Activated CD8-positive, alpha-beta memory T cell treated with anti-CD3 and anti-CD28 coated beads, Interleukin-2, amount 10 ng/mL, durations not matched to agents 7 days and 5 days (primary cell): Measurements from ENCODE around the gene MYO9A. TPM values are rescaled to one million over a fixed set of nuclear protein-coding genes. Genes with fewer than 3 reads are reported as not detected.

Experiments used
- ATAC-seq: fragments of 150-1000 bp; cut with Tn5 transposase; one replicate; pipeline ENCODE4 v1.10.0; 2021; ENCODE audit warnings: moderate library complexity
- CTCF ChIA-PET: fragments of 350-600 bp; sonication (Branson Sonifier 250); formaldehyde crosslinking; loops from one replicate; lab custom pipeline; 2021; ENCODE audit warnings: antibody characterized with exemption; lab: Charles Lee
- DNase-seq: peaks from one replicate; pipeline ENCODE4 v3.0.0-alpha.2; 2020
- H3K27ac Mint-ChIP-seq: one replicate; pipeline ENCODE4 v1.8.0; 2021; ENCODE audit warnings: mild to moderate bottlenecking, mixed read lengths
- H3K27me3 Mint-ChIP-seq: one replicate; pipeline ENCODE4 v1.8.0; 2021; ENCODE audit warnings: mixed read lengths
- H3K36me3 Mint-ChIP-seq: one replicate; pipeline ENCODE4 v1.8.0; 2021; ENCODE audit warnings: mild to moderate bottlenecking, mixed read lengths
- H3K4me1 Mint-ChIP-seq: one replicate; pipeline ENCODE4 v1.8.0; 2021; ENCODE audit warnings: mixed read lengths
- H3K4me3 Mint-ChIP-seq: one replicate; pipeline ENCODE4 v1.8.0; 2021; ENCODE audit warnings: mild to moderate bottlenecking, moderate library complexity, mixed read lengths
- H3K9me3 Mint-ChIP-seq: one replicate; pipeline ENCODE4 v1.8.0; 2022; ENCODE audit warnings: low read depth, mixed read lengths
- total RNA-seq, 2 experiments: library from RNA; stranded (reverse); gene quantifications; one replicate each; pipeline ENCODE4 v1.2.3, GENCODE V29; 2021

MYO9A gene
- total RNA-seq, 2 experiments from 2014 or later, result 15.3 to 23.4 TPM

- Mint-ChIP-seq H3K4me1 (no peaks in the 10 kb centered on the region), H3K4me3 (no peak overlapping the region), H3K27me3 (no peaks in the 10 kb centered on the region), H3K9me3 (peaks cover 3% of the 10 kb centered on the region), H3K27ac (no peak overlapping the region), H3K36me3 (peaks cover 20% of the 10 kb centered on the region)
- CTCF ChIA-PET, result no interaction called here
- ATAC-seq, result no peak
- no peak for DNase-seq
Observed at GRCh38 chr15:71932689-71933088, 185.3 kb downstream of the MYO9A start.

GRCh38 chr15:71931261-71931660, 186.7 kb downstream of the MYO9A start:
- CTCF ChIA-PET, result no interaction called here
- H3K36me3 Mint-ChIP-seq, result peaks cover 20% of the 10 kb centered on the region

GRCh38 chr15:71925145-71925544, 192.8 kb downstream of the MYO9A start:
- CTCF ChIA-PET, result no interaction called here
- no peaks in the 10 kb centered on the region for H3K27me3 Mint-ChIP-seq
- no peaks in the 10 kb centered on the region for H3K4me1 Mint-ChIP-seq
- H3K27ac Mint-ChIP-seq, result no peak overlapping the region
- DNase-seq (no peak), ATAC-seq (no peak)
- no peak overlapping the region for H3K4me3 Mint-ChIP-seq
- peaks cover 1% of the 10 kb centered on the region for H3K36me3 Mint-ChIP-seq
- H3K9me3 Mint-ChIP-seq, result no peaks in the 10 kb centered on the region

More at GRCh38 chr15:71931261-71931660, 186.7 kb downstream of the MYO9A start:
- no peak overlapping the region for H3K4me3 Mint-ChIP-seq
- no peaks in the 10 kb centered on the region for H3K4me1 Mint-ChIP-seq
- H3K9me3 Mint-ChIP-seq, result peaks cover 3% of the 10 kb centered on the region
- no peak overlapping the region for H3K27ac Mint-ChIP-seq
- DNase-seq (no peak), ATAC-seq (no peak)
- no peaks in the 10 kb centered on the region for H3K27me3 Mint-ChIP-seq

- no peaks in the 10 kb centered on the region for H3K36me3 Mint-ChIP-seq
- no peak for DNase-seq
- H3K4me1 Mint-ChIP-seq, result no peaks in the 10 kb centered on the region
- no peak overlapping the region for H3K4me3 Mint-ChIP-seq
- H3K27me3 Mint-ChIP-seq, result no peaks in the 10 kb centered on the region
- H3K27ac Mint-ChIP-seq, result no peak overlapping the region
- CTCF ChIA-PET, result no interaction called here
- ATAC-seq, result no peak
- H3K9me3 Mint-ChIP-seq, result no peaks in the 10 kb centered on the region
Observed at GRCh38 chr15:71921191-71921590, 196.8 kb downstream of the MYO9A start.

- Mint-ChIP-seq H3K27ac (no peak overlapping the region), H3K36me3 (no peaks in the 10 kb centered on the region), H3K27me3 (no peaks in the 10 kb centered on the region), H3K4me3 (no peak overlapping the region), H3K9me3 (no peaks in the 10 kb centered on the region), H3K4me1 (no peaks in the 10 kb centered on the region)
- no peak for DNase-seq
- CTCF ChIA-PET, result no interaction called here
- ATAC-seq, result no peak
Observed at GRCh38 chr15:71920573-71920972, 197.4 kb downstream of the MYO9A start.

DNA sequence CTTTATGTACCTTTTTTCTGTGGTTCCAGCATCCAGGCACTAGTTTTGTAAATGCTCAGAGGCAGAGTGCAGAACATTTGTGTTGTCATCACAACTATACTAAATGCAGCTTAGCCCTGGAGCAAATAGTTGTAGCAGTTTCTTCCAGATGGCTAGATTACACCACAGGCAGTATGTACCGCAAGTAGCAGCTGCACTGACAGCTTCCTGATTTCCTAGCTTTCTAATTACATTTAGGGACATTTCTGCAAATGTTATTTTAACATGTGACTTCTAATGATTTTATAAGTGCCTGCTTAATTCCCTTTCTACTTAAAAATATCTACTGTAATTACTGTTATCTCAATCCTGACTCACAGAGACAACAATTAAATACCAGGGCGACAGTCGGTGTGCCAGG, 201.1 kb downstream of the MYO9A start:
- Mint-ChIP-seq H3K27me3 (no peaks in the 10 kb centered on the region), H3K27ac (no peak overlapping the region), H3K9me3 (no peaks in the 10 kb centered on the region), H3K36me3 (peaks cover 11% of the 10 kb centered on the region), H3K4me3 (no peak overlapping the region), H3K4me1 (no peaks in the 10 kb centered on the region)
- CTCF ChIA-PET, result no interaction called here
- DNase-seq (no peak), ATAC-seq (no peak)

DNA sequence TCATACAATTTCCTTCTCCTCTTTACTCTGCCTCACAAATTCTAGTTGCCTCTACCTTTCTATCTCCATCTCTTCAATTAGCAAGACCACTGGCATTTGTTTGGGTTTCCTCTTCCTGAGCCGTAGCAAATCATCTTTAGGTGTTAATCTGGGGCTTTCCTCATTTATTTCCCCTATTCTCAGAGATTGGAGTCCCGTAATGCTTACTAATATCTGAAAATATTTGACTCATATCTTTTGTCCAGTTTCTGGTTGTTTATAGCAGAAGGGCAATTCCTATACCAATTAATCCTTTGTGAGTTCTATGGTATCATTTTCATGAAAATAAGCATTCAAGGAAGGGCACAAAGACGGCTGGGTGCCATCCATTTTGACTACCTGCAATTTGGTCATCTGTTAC, 203.9 kb downstream of the MYO9A start:
- peaks cover 11% of the 10 kb centered on the region for H3K36me3 Mint-ChIP-seq
- ATAC-seq (no peak), DNase-seq (no peak)
- no peaks in the 10 kb centered on the region for H3K9me3 Mint-ChIP-seq
- H3K27ac Mint-ChIP-seq, result no peak overlapping the region
- no peak overlapping the region for H3K4me3 Mint-ChIP-seq
- no peaks in the 10 kb centered on the region for H3K4me1 Mint-ChIP-seq
- CTCF ChIA-PET, result no interaction called here
- H3K27me3 Mint-ChIP-seq, result no peaks in the 10 kb centered on the region

- ATAC-seq (no peak), DNase-seq (no peak)
- no peaks in the 10 kb centered on the region for H3K4me1 Mint-ChIP-seq
- H3K4me3 Mint-ChIP-seq, result no peak overlapping the region
- H3K9me3 Mint-ChIP-seq, result no peaks in the 10 kb centered on the region
- no peak overlapping the region for H3K27ac Mint-ChIP-seq
- CTCF ChIA-PET, result no interaction called here
- peaks cover 4% of the 10 kb centered on the region for H3K36me3 Mint-ChIP-seq
- H3K27me3 Mint-ChIP-seq, result no peaks in the 10 kb centered on the region
Observed at GRCh38 chr15:71899674-71900073, 218.3 kb downstream of the MYO9A start.

GRCh38 chr15:71893691-71894090, 224.3 kb downstream of the MYO9A start:
- no peak overlapping the region for H3K4me3 Mint-ChIP-seq
- DNase-seq (no peak), ATAC-seq (no peak)
- H3K36me3 Mint-ChIP-seq, result peaks cover 10% of the 10 kb centered on the region
- CTCF ChIA-PET, result interaction anchor here (0.9 kb wide), 1 partner anchor 262 kb away, joined by 3 read pairs; no protein-coding TSS in a partner anchor
- no peaks in the 10 kb centered on the region for H3K27me3 Mint-ChIP-seq
- H3K4me1 Mint-ChIP-seq, result no peaks in the 10 kb centered on the region
- no peaks in the 10 kb centered on the region for H3K9me3 Mint-ChIP-seq
- no peak overlapping the region for H3K27ac Mint-ChIP-seq

DNA sequence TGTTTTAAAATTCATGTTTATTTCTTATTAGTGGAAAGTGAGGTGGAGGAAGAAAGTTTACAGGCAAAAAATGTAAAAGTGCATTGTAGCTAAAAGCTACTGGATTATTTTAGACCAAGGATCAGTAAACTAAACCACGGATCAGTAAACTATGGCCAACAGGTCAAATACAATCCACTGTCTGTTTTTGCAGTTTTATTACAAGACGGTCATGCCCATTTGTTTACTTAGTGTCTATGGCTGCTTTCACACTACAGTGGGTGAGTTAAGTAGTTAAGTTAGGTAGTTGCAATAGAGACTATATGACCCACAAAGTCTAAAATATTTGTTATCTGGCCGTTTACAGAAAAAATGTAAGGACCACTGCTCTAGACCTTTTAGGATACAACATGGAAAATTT, 225.6 kb downstream of the MYO9A start:
- ATAC-seq, result no peak
- Mint-ChIP-seq H3K4me1 (no peaks in the 10 kb centered on the region), H3K27ac (no peak overlapping the region), H3K27me3 (no peaks in the 10 kb centered on the region), H3K4me3 (no peak overlapping the region), H3K9me3 (no peaks in the 10 kb centered on the region), H3K36me3 (peaks cover 8% of the 10 kb centered on the region)
- CTCF ChIA-PET, result no interaction called here
- no peak for DNase-seq

GRCh38 chr15:71891026-71891425, 226.9 kb downstream of the MYO9A start:
- peaks cover 8% of the 10 kb centered on the region for H3K36me3 Mint-ChIP-seq
- H3K9me3 Mint-ChIP-seq, result no peaks in the 10 kb centered on the region
- ATAC-seq (no peak), DNase-seq (no peak)
- CTCF ChIA-PET, result no interaction called here
- no peaks in the 10 kb centered on the region for H3K4me1 Mint-ChIP-seq
- no peaks in the 10 kb centered on the region for H3K27me3 Mint-ChIP-seq
- H3K27ac Mint-ChIP-seq, result no peak overlapping the region
- no peak overlapping the region for H3K4me3 Mint-ChIP-seq

DNA sequence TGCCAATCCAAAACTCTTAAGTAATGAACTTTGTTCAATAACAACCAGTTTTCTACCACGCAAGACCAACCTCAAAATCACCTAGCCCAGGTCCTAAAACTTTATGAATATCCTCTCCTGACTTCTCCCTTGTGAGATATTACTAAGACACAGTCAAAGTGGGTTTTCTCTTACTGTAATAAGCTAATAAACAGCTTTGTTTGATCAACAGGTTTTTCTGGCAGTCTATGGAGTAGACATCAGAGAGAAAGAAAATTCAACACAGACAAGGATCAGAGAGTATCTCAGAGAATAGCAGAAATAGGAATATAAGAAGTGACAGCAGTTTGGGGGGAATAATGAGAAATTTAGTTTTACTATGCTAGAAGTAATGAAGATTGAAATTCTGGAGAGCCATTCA, 228.0 kb downstream of the MYO9A start:
- ATAC-seq (no peak), DNase-seq (no peak)
- Mint-ChIP-seq H3K27me3 (no peaks in the 10 kb centered on the region), H3K9me3 (no peaks in the 10 kb centered on the region), H3K4me1 (no peaks in the 10 kb centered on the region), H3K36me3 (peaks cover 8% of the 10 kb centered on the region), H3K27ac (no peak overlapping the region), H3K4me3 (no peak overlapping the region)
- CTCF ChIA-PET, result no interaction called here

- H3K9me3 Mint-ChIP-seq, result no peaks in the 10 kb centered on the region
- CTCF ChIA-PET, result no interaction called here
- no peak for ATAC-seq
- no peak overlapping the region for H3K4me3 Mint-ChIP-seq
- H3K27me3 Mint-ChIP-seq, result no peaks in the 10 kb centered on the region
- no peak overlapping the region for H3K27ac Mint-ChIP-seq
- peaks cover 8% of the 10 kb centered on the region for H3K36me3 Mint-ChIP-seq
- no peak for DNase-seq
- H3K4me1 Mint-ChIP-seq, result no peaks in the 10 kb centered on the region
Observed at GRCh38 chr15:71889385-71889784, 228.6 kb downstream of the MYO9A start.

GRCh38 chr15:71888797-71889196, 229.2 kb downstream of the MYO9A start:
- Mint-ChIP-seq H3K27me3 (no peaks in the 10 kb centered on the region), H3K27ac (no peak overlapping the region), H3K4me1 (no peaks in the 10 kb centered on the region), H3K9me3 (no peaks in the 10 kb centered on the region), H3K36me3 (peaks cover 8% of the 10 kb centered on the region), H3K4me3 (no peak overlapping the region)
- CTCF ChIA-PET, result no interaction called here
- DNase-seq (no peak), ATAC-seq (no peak)

GRCh38 chr15:71885390-71885789, 232.6 kb downstream of the MYO9A start:
- DNase-seq (no peak), ATAC-seq (no peak)
- H3K4me3 Mint-ChIP-seq, result no peak overlapping the region
- no peaks in the 10 kb centered on the region for H3K4me1 Mint-ChIP-seq
- H3K9me3 Mint-ChIP-seq, result no peaks in the 10 kb centered on the region
- CTCF ChIA-PET, result no interaction called here
- no peak overlapping the region for H3K27ac Mint-ChIP-seq
- no peaks in the 10 kb centered on the region for H3K27me3 Mint-ChIP-seq
- peaks cover 3% of the 10 kb centered on the region for H3K36me3 Mint-ChIP-seq
